Aorta (tissue), 5 donors: ENCODE results near the gene RUVBL1. TPM values are rescaled to one million over a fixed set of nuclear protein-coding genes. Genes with fewer than 3 reads are reported as not detected.

Experiments
- ATAC-seq: fragments of 200-7000 bp; cut with Tn5 transposase; one replicate; pipeline ENCODE4 v1.9.1; 2022; ENCODE audit warnings: moderate library complexity; ENCODE audit not compliant: low FRiP score
- DNase-seq, 2 donors: peaks; one replicate each; pipeline ENCODE4 v3.0.0-alpha.2; 2020
- H3K27ac ChIP-seq, 2 donors: one replicate each; pipeline ENCODE4 v1.5.1; 2013; ENCODE audit warnings: low read length in 2 of 2, mild to moderate bottlenecking in 2 of 2, moderate library complexity in 2 of 2, control low read depth in 1 of 2, inconsistent platforms in 1 of 2, low read depth in 1 of 2
- H3K27me3 ChIP-seq, 2 donors: one replicate each; pipeline ENCODE4 v1.6.1; 2013; ENCODE audit warnings: control low read depth in 1 of 2, low read length in 1 of 2, mild to moderate bottlenecking in 1 of 2, moderate library complexity in 1 of 2; ENCODE audit not compliant: insufficient read depth in 2 of 2, control insufficient read depth in 1 of 2
- H3K36me3 ChIP-seq, 2 donors: one replicate each; pipeline ENCODE4 v1.6.1; 2013; ENCODE audit warnings: control low read depth in 1 of 2, low read length in 1 of 2, mild to moderate bottlenecking in 1 of 2; ENCODE audit not compliant: insufficient read depth in 2 of 2, control insufficient read depth in 1 of 2
- H3K4me1 ChIP-seq, 2 donors: one replicate each; pipeline ENCODE4 v1.6.1; 2013; ENCODE audit warnings: low read length in 2 of 2, control low read depth in 1 of 2, mild to moderate bottlenecking in 1 of 2, moderate library complexity in 1 of 2; ENCODE audit not compliant: insufficient read depth in 2 of 2, control insufficient read depth in 1 of 2
- H3K4me3 ChIP-seq, 2 donors: one replicate each; pipeline ENCODE4 v1.5.1; 2013; ENCODE audit warnings: low read length in 2 of 2, control low read depth in 1 of 2, mild to moderate bottlenecking in 1 of 2
- H3K9me3 ChIP-seq: one replicate; pipeline ENCODE4 v1.6.1; 2013; ENCODE audit warnings: mild to moderate bottlenecking, low read length; ENCODE audit not compliant: control insufficient read depth
- WGBS, 2 donors: extraction: QIAGEN DNeasy Blood & Tissue Kit; methylation state at CpG; one replicate each; pipeline ENCODE4 v1.1.7; 2013; 5-methylcytosine and 5-hydroxymethylcytosine counted together
- intact Hi-C, 2 donors: fragments of 100-400 bp; cut with DNase I; formaldehyde crosslinking; loops; one replicate each; pipeline versions ENCODE4 v1.14.2 to v1.15.0; 2022
- polyA plus RNA-seq, 2 donors: library from polyadenylated mRNA; stranded (reverse); fragments of 200-250 nt; gene quantifications; one replicate each; pipeline ENCODE4 v1.2.3, GENCODE V29; 2013
- total RNA-seq, 2 donors: library from RNA; stranded (reverse); fragmentation: NEBNext Ultra II Directional; extraction: Animal tissue kit (Norgen Biotek cat#: 25700); gene quantifications; one replicate each; pipeline ENCODE4 v1.2.1, GENCODE V29; 2021
- donor health status: healthy with polysubstance abuse.
- donor health status: Bipolar disorder and iron deficiency.
- donor health status: DM: no; HTN: no; CAD: no.
- donor health status: DM: no; HTN: no; CAD: no.
- donor health status: DM: yes; HTN: yes; CAD: no.

The RUVBL1 gene
- total and polyA plus RNA-seq, 4 donors, result 12.3 to 18.5 (median 16.5) TPM

DNA sequence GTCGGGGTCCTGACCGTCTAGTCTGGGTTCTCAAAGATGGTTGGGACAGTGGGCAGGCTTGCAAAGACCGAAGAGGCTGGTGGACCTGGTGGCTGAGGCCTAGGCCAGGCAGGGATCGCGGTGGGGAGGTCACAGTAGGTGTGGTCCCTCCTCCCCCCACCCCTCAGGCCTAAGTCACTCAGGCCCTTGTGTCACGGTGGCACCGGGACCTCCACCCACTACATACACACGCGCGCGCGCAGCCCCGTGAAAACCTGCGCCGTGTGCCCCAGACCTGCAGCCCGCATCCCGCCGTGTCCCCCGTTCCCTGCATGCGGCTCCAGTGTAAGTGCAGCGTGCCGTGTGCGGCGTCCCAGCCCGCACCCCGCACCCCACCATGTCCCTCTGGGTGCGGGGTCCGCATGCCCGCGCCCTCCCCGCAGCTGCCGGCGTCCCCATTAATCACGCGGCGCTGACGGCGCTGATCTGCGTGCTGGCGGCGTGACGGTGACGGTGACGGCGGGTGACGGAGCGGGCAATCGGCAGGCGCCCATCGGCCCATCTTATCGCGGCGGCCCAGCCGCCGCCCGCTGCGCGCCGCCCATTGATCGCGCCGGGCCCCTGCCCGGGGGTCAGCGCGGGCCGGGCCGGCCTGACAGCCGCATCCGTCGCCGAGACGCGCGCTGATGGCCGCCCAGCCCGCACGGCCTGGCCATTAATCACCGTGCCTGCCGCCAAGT is 47.0 kb downstream of the RUVBL1 start:
- Histone ChIP-seq H3K9me3 (no peaks in the 10 kb centered on the region), H3K4me1 (no peaks in the 10 kb centered on the region), H3K4me3 (peak overlapping the region; percentile 16 to 27), H3K27ac (no peak overlapping the region), H3K27me3 (no peaks in the 10 kb centered on the region), H3K36me3 (no peaks in the 10 kb centered on the region)
- DNase-seq (peak; percentile 79 to 84), ATAC-seq (peak; percentile 13)
- 3 to 4% methylated on average over 17 to 79 of the region's 79 CpGs for WGBS, 2 donors
- intact Hi-C loops, result no loop called here

GRCh38 chr3:128075522-128076482 is 47.8 kb downstream of the RUVBL1 start:
- Histone ChIP-seq H3K27me3 (no peaks in the 10 kb centered on the region), H3K9me3 (no peaks in the 10 kb centered on the region), H3K27ac (peak overlapping the region in 1 of 2 donors; percentile 38), H3K4me3 (peak overlapping the region; percentile 19 to 27), H3K4me1 (no peaks in the 10 kb centered on the region), H3K36me3 (peaks cover 0 to 1% of the 10 kb centered on the region in 2 donors)
- 2% methylated on average over 69 to 78 of the region's 78 CpGs for WGBS, 2 donors
- DNase-seq (peak; percentile 91 to 97), ATAC-seq (peak; percentile 96)
- intact Hi-C loops, result no loop called here

- Histone ChIP-seq H3K36me3 (peaks cover 0 to 4% of the 10 kb centered on the region in 2 donors), H3K4me1 (no peaks in the 10 kb centered on the region), H3K27me3 (no peaks in the 10 kb centered on the region), H3K4me3 (no peak overlapping the region), H3K27ac (peak overlapping the region in 1 of 2 donors; percentile 38), H3K9me3 (no peaks in the 10 kb centered on the region)
- no peak for ATAC-seq
- intact Hi-C loops, result no loop called here
- no peak for DNase-seq
- WGBS, 2 donors, result 12 to 27% methylated on average over 7 of the region's 7 CpGs
These were observed 48.6 kb downstream of the RUVBL1 start for GRCh38 chr3:128074851-128075521.

DNA sequence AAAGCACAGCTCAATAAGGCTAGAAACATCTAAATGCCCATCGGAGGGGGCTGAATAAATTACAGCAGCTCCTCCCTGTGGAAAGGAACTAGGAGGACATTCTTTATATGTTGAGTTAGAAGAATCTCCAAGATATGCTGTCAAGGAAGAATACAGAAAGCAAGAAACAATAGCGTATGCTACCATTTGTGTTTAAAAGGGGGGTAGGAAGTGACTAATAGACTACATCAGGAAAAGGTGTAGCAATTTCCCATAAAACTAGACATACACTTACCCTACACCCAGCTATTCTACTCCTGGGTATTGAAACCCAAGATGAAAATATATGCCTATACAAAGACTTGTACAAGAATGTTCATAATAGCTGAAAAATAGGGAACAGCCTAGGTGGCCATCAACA is 49.8 kb downstream of the RUVBL1 start:
- 79% methylated on average over 2 of the region's 2 CpGs for WGBS, 2 donors
- no peak for DNase-seq
- ATAC-seq, result no peak
- H3K27ac ChIP-seq, result no peak overlapping the region
- intact Hi-C loops, result no loop called here
- peaks cover 0 to 6% of the 10 kb centered on the region in 2 donors for H3K36me3 ChIP-seq
- no peaks in the 10 kb centered on the region for H3K9me3 ChIP-seq
- H3K27me3 ChIP-seq, result no peaks in the 10 kb centered on the region
- H3K4me3 ChIP-seq, result no peak overlapping the region
- H3K4me1 ChIP-seq, result no peaks in the 10 kb centered on the region

DNA sequence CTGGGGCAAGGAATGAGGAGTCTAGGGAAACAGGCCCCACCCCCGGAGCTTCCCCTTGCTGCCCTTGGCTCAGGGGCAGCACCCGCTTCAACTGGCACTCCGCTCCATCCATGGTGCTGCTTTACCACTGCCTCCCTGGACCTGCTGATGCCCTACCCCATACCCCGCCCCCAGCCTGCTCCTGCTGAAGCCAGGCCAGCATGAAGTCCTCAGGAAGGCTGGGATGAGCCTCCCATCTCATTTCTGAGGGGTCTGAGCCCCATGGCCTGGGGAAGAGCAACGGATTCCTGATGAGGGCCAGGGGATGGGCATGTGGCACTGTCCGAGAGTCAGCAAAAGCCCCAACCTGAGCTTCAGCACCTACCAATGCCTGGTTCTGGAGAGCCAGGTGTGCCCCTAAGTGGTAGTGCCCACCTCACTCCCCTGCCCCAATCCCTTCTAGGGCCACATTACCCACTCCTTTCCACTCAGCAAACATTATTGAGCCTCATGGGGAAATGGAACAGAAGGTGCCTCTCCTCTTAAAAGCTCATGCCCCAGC is 50.4 kb downstream of the RUVBL1 start:
- H3K27me3 ChIP-seq, result no peaks in the 10 kb centered on the region
- ATAC-seq (no peak), DNase-seq (no peak)
- no peak overlapping the region for H3K27ac ChIP-seq
- H3K4me1 ChIP-seq, result no peaks in the 10 kb centered on the region
- H3K36me3 ChIP-seq, result peaks cover 0 to 10% of the 10 kb centered on the region in 2 donors
- H3K9me3 ChIP-seq, result no peaks in the 10 kb centered on the region
- intact Hi-C loops, result no loop called here
- no peak overlapping the region for H3K4me3 ChIP-seq
- WGBS, 2 donors, result 72 to 85% methylated on average over 6 of the region's 6 CpGs

DNA sequence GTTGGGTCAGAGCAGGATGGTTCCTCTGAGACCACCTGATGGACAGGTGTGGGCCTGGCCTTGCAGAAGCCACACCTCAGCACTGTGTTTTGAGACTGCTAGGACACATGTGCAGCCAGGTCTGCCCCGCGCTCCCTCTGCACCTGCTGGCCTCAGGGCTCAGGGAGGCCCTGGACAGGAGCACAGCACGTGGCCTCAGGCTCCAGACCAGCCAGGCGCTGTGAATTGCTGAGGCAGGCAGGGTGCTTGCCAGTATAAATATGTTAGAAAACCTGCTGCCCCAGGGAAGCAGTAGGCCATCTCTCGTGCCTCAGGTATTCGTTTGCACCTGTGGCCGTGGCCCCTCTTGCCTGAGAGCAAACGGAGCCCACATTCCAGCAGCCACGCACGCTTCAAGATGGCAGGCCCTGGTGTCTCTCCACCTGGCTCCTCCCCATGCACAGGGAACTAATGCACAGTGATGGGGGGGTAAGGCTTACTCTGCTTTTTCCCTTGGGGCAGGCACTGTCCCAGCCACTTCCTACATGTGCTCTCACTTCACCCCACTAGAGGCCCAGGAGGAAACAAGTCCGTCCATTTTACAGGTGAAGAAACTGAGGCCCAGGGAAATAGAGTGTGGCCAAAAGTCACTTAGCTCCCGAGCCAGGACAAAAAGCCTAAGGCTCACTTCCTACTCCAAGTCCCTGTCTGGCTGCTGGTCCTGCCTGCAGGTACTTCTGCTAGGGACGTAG is 51.0 kb downstream of the RUVBL1 start:
- Histone ChIP-seq H3K9me3 (no peaks in the 10 kb centered on the region), H3K4me1 (no peaks in the 10 kb centered on the region), H3K27ac (no peak overlapping the region), H3K27me3 (no peaks in the 10 kb centered on the region), H3K36me3 (peaks cover 0 to 13% of the 10 kb centered on the region in 2 donors), H3K4me3 (no peak overlapping the region)
- intact Hi-C loops, result no loop called here
- 58 to 68% methylated on average over 13 of the region's 13 CpGs for WGBS, 2 donors
- DNase-seq (no peak), ATAC-seq (no peak)

DNA sequence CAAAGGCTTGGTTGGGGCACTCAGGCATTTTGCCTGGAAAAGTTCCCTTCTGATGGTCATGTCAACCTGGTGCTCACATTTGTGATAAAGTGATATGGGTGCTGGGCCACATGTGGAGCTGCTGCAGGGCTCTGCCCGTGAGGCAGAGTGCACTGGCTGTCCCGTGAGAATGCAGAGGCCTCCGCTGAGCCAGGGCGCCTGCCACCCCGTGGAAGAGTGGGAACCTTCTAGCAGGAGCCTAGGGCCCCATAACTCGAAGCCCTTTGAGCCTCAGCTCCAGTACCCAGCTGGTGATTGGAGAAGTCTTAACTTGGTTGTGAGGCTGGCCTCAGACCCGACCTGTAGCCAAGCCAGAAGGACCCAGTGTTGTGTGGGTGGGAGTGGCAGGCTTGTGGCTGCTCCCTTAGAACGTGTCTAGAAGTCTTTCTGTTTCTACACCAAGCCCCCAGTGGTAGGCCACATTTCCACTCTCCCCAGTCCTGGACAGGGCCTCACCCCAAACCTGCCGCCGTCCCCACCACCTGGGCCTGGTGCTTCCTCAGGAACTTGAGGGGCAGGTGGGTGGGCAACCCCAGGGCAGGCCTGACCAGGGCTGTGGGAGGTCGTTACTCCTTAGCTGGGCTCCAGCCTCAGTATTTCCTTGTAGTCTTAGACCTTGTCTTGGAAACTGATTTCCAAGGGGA is 51.7 kb downstream of the RUVBL1 start:
- intact Hi-C loops, result no loop called here
- peaks cover 4 to 16% of the 10 kb centered on the region in 2 donors for H3K36me3 ChIP-seq

More for the DNA sequence above, 51.7 kb downstream of the RUVBL1 start:
- no peak overlapping the region for H3K4me3 ChIP-seq
- DNase-seq, result no peak
- ATAC-seq, result no peak
- H3K27ac ChIP-seq, result no peak overlapping the region
- no peaks in the 10 kb centered on the region for H3K27me3 ChIP-seq
- H3K4me1 ChIP-seq, result no peaks in the 10 kb centered on the region
- no peaks in the 10 kb centered on the region for H3K9me3 ChIP-seq
- WGBS, 2 donors, result 72 to 74% methylated on average over 11 of the region's 11 CpGs
